ENCODE measurements around the gene ACSBG1.

The ACSBG1 gene

GRCh38 chr15:78234515-78235040 lies at the start of gene ACSBG1:
Gene ACSBG1 (minus strand): TSS chr15:78234565. CDS start chr15:78234501, 64 bp downstream.
- DNase-seq = no peak

- DNase-seq = no peak
These were observed 48.0 kb upstream of the ACSBG1 start for GRCh38 chr15:78282324-78282723.

GRCh38 chr15:78280319-78281072 lies 46.1 kb upstream of the ACSBG1 start:
- DNase-seq = no peak

- DNase-seq = no peak
These were observed 41.9 kb upstream of the ACSBG1 start for GRCh38 chr15:78276064-78276943.

GRCh38 chr15:78274994-78275393 lies 40.6 kb upstream of the ACSBG1 start:
- no peak for DNase-seq

- no peak for DNase-seq
These were observed 38.4 kb upstream of the ACSBG1 start for GRCh38 chr15:78272776-78273175.

- no peak for DNase-seq
These were observed 38.0 kb upstream of the ACSBG1 start for GRCh38 chr15:78272316-78272715.

GRCh38 chr15:78266806-78267205 lies 32.4 kb upstream of the ACSBG1 start:
- DNase-seq = no peak

GRCh38 chr15:78266229-78266628 lies 31.9 kb upstream of the ACSBG1 start:
- DNase-seq = no peak

- no peak for DNase-seq
These were observed 31.4 kb upstream of the ACSBG1 start for GRCh38 chr15:78265752-78266224.

GRCh38 chr15:78265137-78265460 lies 30.7 kb upstream of the ACSBG1 start:
- DNase-seq = no peak

GRCh38 chr15:78264304-78265136 lies 30.2 kb upstream of the ACSBG1 start, which contains the start of gene DNAJA4:
Gene DNAJA4 (plus strand): TSS chr15:78264562. CDS start chr15:78264764, 202 bp downstream.
- DNase-seq = peak; percentile 67

GRCh38 chr15:78263907-78264303 lies 29.5 kb upstream of the ACSBG1 start:
- DNase-seq = peak; percentile 33

GRCh38 chr15:78263351-78263781 lies 29.0 kb upstream of the ACSBG1 start:
- no peak for DNase-seq

- DNase-seq = no peak
These were observed 26.7 kb upstream of the ACSBG1 start for GRCh38 chr15:78261062-78261461.

GRCh38 chr15:78260489-78260888 lies 26.1 kb upstream of the ACSBG1 start:
- DNase-seq = no peak

GRCh38 chr15:78259232-78259631 lies 24.9 kb upstream of the ACSBG1 start:
- no peak for DNase-seq

- no peak for DNase-seq
These were observed 23.3 kb upstream of the ACSBG1 start for GRCh38 chr15:78257681-78258080.

GRCh38 chr15:78256044-78256437 lies 21.7 kb upstream of the ACSBG1 start:
- no peak for DNase-seq

GRCh38 chr15:78255421-78256043 lies 21.2 kb upstream of the ACSBG1 start:
- DNase-seq = no peak

GRCh38 chr15:78251136-78251535 lies 16.8 kb upstream of the ACSBG1 start:
- no peak for DNase-seq

- no peak for DNase-seq
These were observed 14.8 kb upstream of the ACSBG1 start for GRCh38 chr15:78249131-78249530.

All from activated CD4-positive, CD25-positive, alpha-beta regulatory T cell treated with anti-CD3 and anti-CD28 coated beads, Interleukin-2, amount 50 U/mL, for 72 hours (primary cell).